HEK293T (cell line): ENCODE results near the gene LCE1F.

Experiments used
- ARNT ChIP-seq: fragments of 450-650 bp; IDR thresholded peaks from 2 replicates; pipeline ENCODE4 v1.6.1; 2017; ENCODE audit warnings: mild to moderate bottlenecking
- BHLHE40 ChIP-seq: fragments of 450-650 bp; IDR thresholded peaks from 2 replicates; pipeline ENCODE4 v1.6.1; 2016; ENCODE audit warnings: mild to moderate bottlenecking, moderate library complexity, borderline replicate concordance
- ELF4 ChIP-seq: fragments of 450-650 bp; IDR thresholded peaks from 2 replicates; pipeline ENCODE4 v1.6.1; 2017; ENCODE audit warnings: antibody characterized with exemption
- FOXA1 ChIP-seq: fragments of 450-650 bp; IDR thresholded peaks from 2 replicates; pipeline ENCODE4 v1.6.1; 2016; ENCODE audit warnings: mild to moderate bottlenecking
- FOXK2 ChIP-seq: fragments of 450-650 bp; IDR thresholded peaks from 2 replicates; pipeline ENCODE4 v1.6.1; 2016; ENCODE audit warnings: mild to moderate bottlenecking
- FOXM1 ChIP-seq: fragments of 450-650 bp; IDR thresholded peaks from 2 replicates; pipeline ENCODE4 v1.6.1; 2017; ENCODE audit warnings: mild to moderate bottlenecking, borderline replicate concordance
- HDGF ChIP-seq: fragments of 450-650 bp; IDR thresholded peaks from 2 replicates; pipeline ENCODE4 v1.6.1; 2017; ENCODE audit warnings: antibody characterized with exemption, borderline replicate concordance
- L3MBTL2 ChIP-seq: fragments of 450-650 bp; conservative IDR thresholded peaks from 2 replicates; pipeline ENCODE4 v1.6.1; 2016; ENCODE audit warnings: mild to moderate bottlenecking
- LEF1 ChIP-seq: fragments of 450-650 bp; IDR thresholded peaks from 2 replicates; pipeline ENCODE4 v1.6.1; 2017; ENCODE audit warnings: mild to moderate bottlenecking, borderline replicate concordance
- PKNOX1 ChIP-seq: fragments of 450-650 bp; IDR thresholded peaks from 2 replicates; pipeline ENCODE4 v1.6.1; 2016
- SP1 ChIP-seq: fragments of 450-650 bp; IDR thresholded peaks from 2 replicates; pipeline ENCODE4 v1.6.1; 2017
- SUZ12 ChIP-seq: fragments of 450-650 bp; IDR thresholded peaks from 2 replicates; pipeline ENCODE4 v1.6.1; 2016; ENCODE audit warnings: mild to moderate bottlenecking
- TARDBP ChIP-seq: fragments of 450-650 bp; IDR thresholded peaks from 2 replicates; pipeline ENCODE4 v1.6.1; 2016
- ZNF384 ChIP-seq: fragments of 450-650 bp; IDR thresholded peaks from 2 replicates; pipeline ENCODE4 v1.6.1; 2016

GRCh38 chr1:152776361-152776760, 1.4 kb downstream of the LCE1F start:
- TF ChIP-seq HDGF (no peak), FOXM1 (no peak), PKNOX1 (no peak), TARDBP (no peak), FOXK2 (no peak), SP1 (no peak), FOXA1 (no peak), BHLHE40 (no peak), ZNF384 (no peak), ARNT (no peak), L3MBTL2 (no peak), LEF1 (no peak), ELF4 (no peak), SUZ12 (no peak)
